Esophagus squamous epithelium (tissue), 4 donors: ENCODE measurements around the gene CHST12.

Source experiments
- CTCF ChIP-seq, 6 experiments: fragments of 450-650 bp in 4 of 6; fragments of 200-600 bp in 2 of 6; sonication (generic) in 2 of 6; IDR thresholded peaks; one replicate each; pipeline ENCODE4 v1.5.1; 2016 to 2019; ENCODE audit warnings: antibody characterized with exemption in 6 of 6, mild to moderate bottlenecking in 4 of 6, moderate library complexity in 4 of 6
- POLR2A ChIP-seq, 4 donors: fragments of 450-650 bp; IDR thresholded peaks; one replicate each; pipeline ENCODE4 v1.6.1; 2017; ENCODE audit warnings: antibody characterized with exemption in 4 of 4, mild to moderate bottlenecking in 4 of 4, moderate library complexity in 3 of 4

- no peak for TF ChIP-seq CTCF (IDR thresholded peaks at IDR 0.05)
- no peak for TF ChIP-seq POLR2A (IDR thresholded peaks at IDR 0.05)
These were observed 1.8 kb downstream of the CHST12 start for GRCh38 chr7:2405201-2405600.
